Panc1 (cell line): ENCODE data around the gene RAB33A. TPM values are rescaled to one million over a fixed set of nuclear protein-coding genes. Genes with fewer than 3 reads are reported as not detected.

Source experiments
- ATAC-seq: fragments of 200-7000 bp; cut with Tn5 transposase; 2 replicates; pipeline ENCODE4 v1.9.1; 2020; ENCODE audit warnings: mild to moderate bottlenecking, moderate library complexity
- BruUV-seq: library from RNA; stranded (reverse); fragments of 400-500 nt; replicated peaks from 2 replicates; lab custom pipeline; 2021; lab: Mats Ljungman, UMichigan
- CTCF ChIA-PET: fragments of 300-600 bp; sonication (Branson Sonifier 250); formaldehyde crosslinking; loops from one replicate; lab custom pipeline; 2022; ENCODE audit warnings: antibody characterized with exemption; lab: Charles Lee
- POLR2A ChIA-PET: fragments of 300-600 bp; sonication (Branson Sonifier 250); formaldehyde crosslinking; loops from one replicate; lab custom pipeline; 2022; ENCODE audit warnings: antibody characterized with exemption; lab: Charles Lee
- DNase-seq: peaks from one replicate; pipeline ENCODE4 v3.0.0-alpha.2; 2010; ENCODE audit warnings: low read depth, low spot score
- H3K27ac ChIP-seq: 2 replicates; pipeline ENCODE4 v1.5.1; 2011; ENCODE audit warnings: mild to moderate bottlenecking, low read length, inconsistent platforms
- H3K27me3 ChIP-seq: fragments of 200-500 bp; sonication (Bioruptor generic); 2 replicates; pipeline ENCODE4 v1.6.0; 2014; ENCODE audit warnings: low read length, inconsistent platforms; ENCODE audit not compliant: control insufficient read depth, insufficient read depth
- H3K36me3 ChIP-seq: fragments of 200-500 bp; sonication (Bioruptor generic); 2 replicates; pipeline ENCODE4 v1.5.1; 2014; ENCODE audit warnings: inconsistent platforms, mild to moderate bottlenecking, low read length, moderate library complexity; ENCODE audit not compliant: control insufficient read depth, insufficient read depth
- H3K4me1 ChIP-seq: 2 replicates; pipeline ENCODE4 v1.5.1; 2011; ENCODE audit warnings: inconsistent platforms, mild to moderate bottlenecking, low read length, moderate library complexity; ENCODE audit not compliant: control insufficient read depth, insufficient read depth
- H3K4me3 ChIP-seq, 2 experiments: 2 replicates each; pipeline ENCODE4 v1.5.1; 2011 to 2012; ENCODE audit warnings: low read depth in 2 of 2, low read length in 2 of 2, mild to moderate bottlenecking in 2 of 2, inconsistent platforms in 1 of 2, moderate library complexity in 1 of 2
- H3K9me3 ChIP-seq: fragments of 200-500 bp; sonication (Bioruptor generic); 2 replicates; pipeline ENCODE4 v1.5.1; 2014; ENCODE audit warnings: low read depth, mild to moderate bottlenecking, inconsistent platforms, low read length, moderate library complexity; ENCODE audit not compliant: control insufficient read depth, insufficient read depth
- CTCF ChIP-seq: fragments of 450-650 bp; IDR thresholded peaks from 2 replicates; pipeline ENCODE4 v1.5.1; 2017; ENCODE audit warnings: mild to moderate bottlenecking
- POLR2AphosphoS5 ChIP-seq: IDR thresholded peaks from 2 replicates; pipeline ENCODE4 v1.6.1; 2012; ENCODE audit warnings: mild to moderate bottlenecking, low read depth, low read length, moderate library complexity
- REST ChIP-seq, 2 experiments: IDR thresholded peaks; 2 replicates each; pipeline ENCODE4 v1.6.1; 2011 to 2012; ENCODE audit warnings: low read depth in 2 of 2, control low read depth in 1 of 2, low read length in 1 of 2, mild to moderate bottlenecking in 1 of 2, moderate library complexity in 1 of 2; ENCODE audit not compliant: insufficient read depth in 1 of 2
- SIN3A ChIP-seq: IDR thresholded peaks from 2 replicates; pipeline ENCODE4 v1.6.1; 2012; ENCODE audit warnings: low read depth, mild to moderate bottlenecking, low read length, moderate library complexity, borderline replicate concordance; ENCODE audit not compliant: insufficient read depth
- TCF7L2 ChIP-seq: IDR thresholded peaks from 2 replicates; pipeline ENCODE4 v1.6.1; 2011; ENCODE audit warnings: mild to moderate bottlenecking, low read depth, low read length, inconsistent platforms
- in situ Hi-C: cut with HindIII; loops from 2 replicates; pipeline ENCODE4 v1.10.0; 2016; ENCODE audit warnings: low sequenced_read_pairs, low pct_unique_long_range_greater_than_20kb
- intact Hi-C: fragments of 100-400 bp; cut with micrococcal nuclease; formaldehyde crosslinking; loops from one replicate; pipeline ENCODE4 v1.10.0; 2022; ENCODE audit not compliant: unreplicated experiment
- total RNA-seq: library from RNA; stranded (reverse); gene quantifications from one replicate; pipeline ENCODE4 v1.2.1, GENCODE V29; 2021; ENCODE audit not compliant: unreplicated experiment

RAB33A gene
- total RNA-seq, 1 experiment from 2014 or later: 2.2 TPM

GRCh38 chrX:130186651-130187050, 14.9 kb downstream of the RAB33A start:
- Histone ChIP-seq H3K9me3 (no peaks in the 10 kb centered on the region), H3K4me3 (no peak overlapping the region), H3K27ac (no peak overlapping the region), H3K36me3 (no peaks in the 10 kb centered on the region), H3K4me1 (no peaks in the 10 kb centered on the region), H3K27me3 (no peaks in the 10 kb centered on the region)
- no TSS peak for BruUV-seq
- in situ Hi-C loops (no loop called here), intact Hi-C loops (no loop called here)
- DNase-seq (no peak), ATAC-seq (0 out of 2 replicates have a peak, but pooled peaks have one; percentile 14)
- ChIA-PET CTCF (no interaction called here), POLR2A (interaction anchor here (0.6 kb wide), 1 partner anchor 226 kb away, joined by 3 read pairs; no protein-coding TSS in a partner anchor)
- TF ChIP-seq TCF7L2: no peak
- no peak for TF ChIP-seq SIN3A
- no peak for TF ChIP-seq POLR2AphosphoS5
- no peak for TF ChIP-seq REST (IDR thresholded peaks at IDR 0.05; ENCODE audit: insufficient read depth in 1 of 2, low read depth in 2 of 2, low read length in 1 of 2)
- TF ChIP-seq CTCF: no peak

- no TSS peak for BruUV-seq
- H3K4me1 ChIP-seq: peaks cover 6% of the 10 kb centered on the region; the same call in 1 of the 2 replicates
- no peaks in the 10 kb centered on the region for H3K27me3 ChIP-seq
- in situ Hi-C loops (no loop called here), intact Hi-C loops (loop anchor here (10.0 kb wide), 1 partner anchor 586 kb away; no protein-coding TSS in a partner anchor)
- H3K4me3 ChIP-seq: no peak overlapping the region
- ChIA-PET CTCF (interaction anchor here (0.7 to 1.1 kb wide), 2 partner anchors 78 to 111 kb away, joined by 3 to 4 read pairs; partner anchors contain the start of gene ZNF280C), POLR2A (no interaction called here)
- no peak for TF ChIP-seq TCF7L2
- TF ChIP-seq SIN3A: no peak
- no peak for TF ChIP-seq POLR2AphosphoS5
- TF ChIP-seq CTCF: no peak
- TF ChIP-seq REST (IDR thresholded peaks at IDR 0.05; ENCODE audit: insufficient read depth in 1 of 2, low read depth in 2 of 2, low read length in 1 of 2): no peak
- H3K27ac ChIP-seq: no peak overlapping the region
- H3K9me3 ChIP-seq: no peaks in the 10 kb centered on the region
- no peak for DNase-seq
- ATAC-seq: no peak
- H3K36me3 ChIP-seq: no peaks in the 10 kb centered on the region
Measured at GRCh38 chrX:130190801-130191200, 19.0 kb downstream of the RAB33A start.
